Measurements from ENCODE around the gene PSMA4.
"Not testable (repeated sequence)": the region's sequence is repeated elsewhere in the genome, so short reads cannot be mapped to it uniquely, and the experiment has no call there.

Gene PSMA4

DNA sequence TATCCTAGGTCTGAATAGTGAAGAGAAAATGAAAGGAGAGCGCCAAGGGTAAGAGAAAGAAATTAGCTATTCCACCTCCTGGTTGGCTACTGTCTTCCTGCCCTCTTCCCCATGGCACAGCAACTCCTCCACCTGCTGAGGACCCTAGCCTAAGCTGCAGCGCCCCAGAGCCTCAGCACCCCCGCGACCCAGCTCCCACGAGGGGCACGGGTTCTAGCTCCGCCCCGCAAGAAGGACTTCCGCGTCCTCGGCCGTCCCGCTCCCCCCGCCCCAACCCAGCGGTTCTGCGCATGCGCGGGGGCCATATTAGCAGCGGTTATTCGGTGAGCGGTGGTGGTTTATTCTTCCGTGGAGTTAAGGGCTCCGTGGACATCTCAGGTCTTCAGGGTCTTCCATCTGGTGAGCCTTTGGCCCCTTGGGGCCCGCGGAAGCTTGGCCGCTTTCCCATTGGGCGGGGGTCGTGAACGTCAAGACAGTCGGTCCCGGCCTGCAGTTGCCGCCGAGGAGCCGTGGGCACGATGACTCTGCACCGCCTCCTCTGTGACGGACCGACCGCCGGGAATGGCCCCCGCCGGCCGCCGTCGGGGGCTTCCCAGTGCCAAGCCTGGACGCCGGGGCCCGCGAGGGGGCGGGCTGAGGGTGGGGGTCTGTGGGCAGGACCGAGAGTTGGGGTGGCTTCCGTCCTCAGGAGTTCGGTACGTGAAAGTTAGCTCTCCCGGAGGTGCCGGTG is at the start of gene PSMA4:
PSMA4 (plus strand) TSS at position 304 of the 730 bp plus-strand sequence. CDS start 1,484 bp downstream, outside the sequence.
- peak; percentile 98 for DNase-seq (ENCODE audit: low spot score)

DNA sequence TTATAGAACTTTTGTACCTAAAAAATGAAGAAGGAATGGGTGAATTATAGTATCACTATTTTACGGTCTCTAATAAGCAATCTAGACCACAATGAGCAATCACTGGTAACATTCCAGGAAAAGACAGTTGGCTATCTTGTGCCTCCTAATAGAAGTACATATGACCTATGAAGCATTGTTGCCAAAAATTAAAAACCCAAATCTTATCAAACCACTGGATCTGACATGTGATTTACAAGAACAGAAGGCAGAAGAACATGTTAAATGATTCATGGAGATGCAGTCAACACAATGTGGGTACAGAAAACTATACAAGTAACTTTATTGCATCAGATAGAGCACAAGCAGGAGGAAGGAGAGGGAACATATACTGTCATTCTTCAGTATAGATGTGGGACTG is 47.4 kb upstream of the PSMA4 start:
- no peak for DNase-seq (ENCODE audit: low spot score)

DNA sequence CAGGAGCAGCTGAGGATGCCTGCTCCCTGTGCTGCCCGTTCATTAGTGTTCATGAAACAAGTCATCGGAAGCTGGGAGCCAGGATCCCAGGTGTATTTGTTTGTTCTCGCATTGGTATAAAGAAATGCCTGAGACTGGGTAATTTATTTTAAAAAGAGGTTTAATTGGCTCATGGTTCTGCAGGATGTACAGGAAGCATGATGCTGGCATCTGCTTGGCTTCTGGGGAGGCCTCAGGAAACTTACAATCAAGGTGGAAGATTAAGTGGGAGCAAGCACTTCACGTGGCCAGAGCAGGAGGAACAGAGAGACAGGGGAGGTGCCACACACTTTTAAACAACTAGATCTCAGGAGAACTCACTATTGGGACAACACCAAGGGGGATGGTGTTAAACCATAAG is 38.4 kb upstream of the PSMA4 start:
- no peak for DNase-seq (ENCODE audit: low spot score)

DNA sequence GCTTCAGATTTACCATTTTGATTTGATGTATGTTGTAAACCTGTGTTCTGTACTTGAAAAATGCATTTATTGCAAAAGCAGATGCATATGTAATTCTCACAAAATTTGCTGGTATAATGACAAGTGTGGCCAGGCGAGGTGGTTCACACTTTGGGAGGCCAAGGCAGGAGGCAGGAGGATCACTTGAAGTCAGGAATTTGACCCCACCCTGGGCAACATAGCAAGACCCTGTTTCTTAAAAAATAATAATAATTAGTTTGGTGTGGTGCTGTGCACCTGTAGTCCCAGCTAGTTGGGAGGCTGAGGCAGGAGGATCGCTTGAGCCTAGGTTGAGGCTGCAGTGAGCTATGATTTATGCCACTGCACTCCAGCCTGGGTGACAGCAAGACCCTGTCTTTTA is 37.6 kb upstream of the PSMA4 start:
- DNase-seq (ENCODE audit: low spot score): no peak

DNA sequence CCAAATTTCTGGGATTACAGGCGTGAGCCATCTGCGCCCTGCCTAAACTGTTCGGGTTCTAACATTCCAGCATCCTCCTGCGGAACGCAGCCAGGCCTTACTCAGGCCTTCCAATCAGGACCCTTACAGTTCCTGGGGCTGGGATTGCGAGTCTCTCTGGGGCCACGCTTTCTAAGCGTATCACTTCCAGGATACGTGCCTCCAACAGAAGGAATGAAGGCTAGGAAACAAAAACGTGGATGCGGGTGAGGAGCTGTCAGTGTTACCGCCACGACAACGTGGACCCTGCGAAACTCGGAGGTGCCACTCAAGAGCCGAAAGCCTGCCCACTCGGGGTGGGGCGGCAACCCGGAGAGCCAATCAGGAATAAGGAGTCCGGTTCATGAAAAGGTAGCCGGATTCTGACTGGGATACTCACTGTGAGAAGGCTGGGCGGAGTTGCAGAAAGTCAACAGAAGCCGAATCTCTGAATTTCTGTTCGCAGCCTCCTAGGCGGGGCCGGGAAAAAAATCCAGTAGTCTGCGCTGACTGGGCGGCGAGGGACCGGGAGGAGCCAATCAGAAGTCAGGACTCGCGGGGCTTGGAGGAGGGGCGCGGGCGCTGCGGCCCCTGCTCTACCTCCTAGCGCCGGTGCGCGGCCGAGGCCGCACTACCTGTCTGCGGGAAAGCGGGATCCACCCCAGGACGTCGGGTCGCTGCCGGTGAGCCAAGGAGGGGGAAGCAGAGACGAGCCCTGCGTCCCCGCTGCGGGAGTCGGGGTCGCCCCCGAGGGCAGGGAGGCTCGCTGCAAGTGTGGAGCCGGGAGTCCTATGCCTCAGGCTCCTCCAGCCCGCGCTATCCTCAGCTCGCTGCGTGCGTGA is 33.0 kb upstream of the PSMA4 start, which contains the start of gene HYKK:
HYKK (plus strand) TSS at position 607 of the 860 bp plus-strand sequence. CDS start 5,512 bp downstream, outside the sequence.
- DNase-seq (ENCODE audit: low spot score): peak; percentile 99

DNA sequence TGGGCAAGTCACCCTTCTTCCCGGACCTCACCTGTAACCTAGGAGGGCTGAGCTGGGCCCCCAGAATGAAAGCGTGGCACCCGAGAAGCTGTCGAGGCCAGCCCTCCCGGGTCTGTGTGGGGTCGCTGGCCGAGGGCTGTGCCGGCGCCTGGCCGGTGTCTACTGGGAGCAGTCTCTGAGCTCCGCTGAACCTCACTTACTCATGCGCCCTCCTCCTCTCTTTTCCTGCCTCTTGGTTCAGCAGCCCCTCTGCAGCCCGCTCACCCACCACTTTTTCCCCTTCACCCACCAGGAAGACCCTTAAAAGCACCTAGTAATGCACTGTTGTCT is 32.4 kb upstream of the PSMA4 start:
- no peak for DNase-seq (ENCODE audit: low spot score)

DNA sequence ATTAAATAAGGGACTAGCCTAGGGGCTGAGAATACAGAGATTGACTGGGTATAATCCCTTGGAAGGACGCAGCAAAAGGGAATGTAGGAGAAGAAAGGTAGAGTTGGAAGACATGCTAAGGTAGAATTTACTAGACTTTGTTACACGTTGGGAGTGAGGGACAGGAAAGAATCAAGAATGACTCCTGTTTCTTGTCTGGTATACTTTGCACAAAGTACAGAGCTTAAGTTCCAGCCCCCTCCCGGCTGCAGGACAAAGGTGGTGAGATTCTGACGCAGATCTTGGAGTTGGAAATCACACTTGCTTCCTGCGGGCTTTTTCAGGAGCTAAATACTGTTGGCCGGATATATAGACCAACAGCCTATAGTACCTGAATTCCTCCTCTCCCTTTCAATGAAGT is 32.0 kb upstream of the PSMA4 start:
- DNase-seq (ENCODE audit: low spot score): no peak

DNA sequence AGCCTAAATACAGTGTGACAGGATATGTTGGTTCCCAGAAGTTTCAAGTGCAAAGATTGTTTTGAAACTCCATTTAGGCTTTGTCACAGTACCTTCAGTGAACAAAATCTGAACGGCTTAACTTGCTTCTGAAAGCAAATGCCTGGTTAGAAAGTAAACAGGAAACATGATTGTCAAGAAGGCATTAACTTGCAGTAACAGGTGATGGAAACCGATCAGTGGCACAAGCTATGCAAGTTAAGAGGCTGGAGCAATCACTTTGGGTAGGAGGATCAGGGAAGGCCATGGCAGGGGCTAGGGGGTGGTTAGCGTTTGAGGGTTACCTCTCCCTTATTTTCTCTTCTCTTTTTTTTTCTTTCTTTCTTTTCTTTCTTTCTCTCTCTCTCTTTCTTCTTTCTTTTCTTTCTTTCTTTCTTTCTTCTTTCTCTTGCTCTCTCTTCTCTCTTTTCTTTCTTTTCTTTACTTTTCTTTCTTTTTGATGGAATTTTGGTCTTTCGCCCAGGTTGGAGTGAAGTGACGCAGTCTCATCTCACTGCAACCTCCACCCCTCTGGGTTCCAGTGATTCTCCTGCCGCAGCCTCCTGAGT is 30.4 kb upstream of the PSMA4 start:
- no peak for DNase-seq (ENCODE audit: low spot score)

DNA sequence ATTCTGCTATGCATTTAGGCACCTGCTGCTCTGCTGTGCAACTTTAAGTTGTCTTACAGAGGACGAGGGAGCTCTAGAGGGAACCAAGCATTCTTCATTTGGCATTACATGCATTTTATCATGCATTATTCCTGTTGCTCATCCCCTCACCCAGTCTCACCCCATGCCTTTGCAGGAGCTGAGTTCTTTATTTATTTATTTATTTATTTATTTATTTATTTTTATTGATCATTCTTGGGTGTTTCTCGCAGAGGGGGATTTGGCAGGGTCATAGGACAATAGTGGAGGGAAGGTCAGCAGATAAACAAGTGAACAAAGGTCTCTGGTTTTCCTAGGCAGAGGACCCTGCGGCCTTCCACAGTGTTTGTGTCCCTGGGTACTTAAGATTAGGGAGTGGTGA is 20.2 kb upstream of the PSMA4 start:
- DNase-seq (ENCODE audit: low spot score): not testable (repeated sequence)

DNA sequence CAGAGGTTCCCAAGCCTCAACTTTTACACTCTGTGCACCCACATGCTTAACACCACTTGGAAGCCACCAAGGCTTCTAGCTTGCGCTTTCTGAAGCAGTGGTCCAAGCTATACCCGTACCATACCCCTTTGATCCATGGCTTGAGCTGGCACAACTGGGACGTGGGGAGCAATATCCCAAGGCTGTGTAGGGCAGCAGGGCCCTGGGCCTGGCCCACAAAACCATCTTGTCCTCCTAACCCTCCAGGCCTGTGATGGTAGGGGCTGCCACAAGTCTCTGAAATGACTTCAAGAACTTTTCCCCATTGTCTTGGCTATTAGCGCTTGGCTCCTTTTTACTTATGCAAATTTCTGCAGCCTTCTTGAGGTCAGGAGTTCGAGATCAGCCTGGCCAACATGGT is 16.0 kb upstream of the PSMA4 start:
- DNase-seq (ENCODE audit: low spot score): no peak

DNA sequence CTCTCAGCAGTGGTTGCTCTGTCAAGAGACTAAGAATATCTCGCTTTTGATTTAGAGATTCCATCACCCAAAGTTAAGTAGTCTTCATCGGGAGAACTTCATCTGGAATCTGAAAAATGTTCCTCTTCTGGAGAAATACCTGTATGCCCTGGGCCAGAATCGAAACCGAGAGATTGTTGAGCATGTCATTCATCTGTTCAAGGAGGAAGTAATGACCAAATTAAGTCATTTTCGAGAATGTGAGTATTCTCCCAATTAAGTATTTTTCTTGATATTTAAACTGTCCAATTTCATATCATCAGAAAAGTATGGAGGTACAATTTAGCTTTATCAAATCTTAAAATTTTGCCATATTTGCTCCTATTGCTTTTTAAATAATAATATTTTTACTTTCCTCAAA is 12.9 kb upstream of the PSMA4 start:
- DNase-seq (ENCODE audit: low spot score): no peak

DNA sequence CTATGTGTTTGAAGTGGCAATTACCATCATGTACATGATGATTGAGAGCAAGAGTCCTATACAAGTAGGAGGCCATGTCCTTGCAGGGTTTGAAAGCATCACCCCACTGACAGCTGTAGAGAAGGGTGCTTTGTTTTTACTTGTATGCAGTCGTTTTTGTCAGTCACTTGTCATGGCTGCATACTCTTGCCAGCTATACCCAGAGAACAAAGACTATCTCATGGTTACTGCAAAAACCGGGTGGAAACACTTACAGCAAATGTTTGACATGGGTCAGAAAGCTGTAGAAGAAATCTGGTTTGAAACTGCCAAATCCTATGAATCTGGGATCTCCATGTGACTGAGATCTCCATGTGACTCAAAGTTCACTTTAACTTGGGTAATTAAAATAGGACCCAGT is 6.9 kb upstream of the PSMA4 start:
- DNase-seq (ENCODE audit: low spot score): no peak

DNA sequence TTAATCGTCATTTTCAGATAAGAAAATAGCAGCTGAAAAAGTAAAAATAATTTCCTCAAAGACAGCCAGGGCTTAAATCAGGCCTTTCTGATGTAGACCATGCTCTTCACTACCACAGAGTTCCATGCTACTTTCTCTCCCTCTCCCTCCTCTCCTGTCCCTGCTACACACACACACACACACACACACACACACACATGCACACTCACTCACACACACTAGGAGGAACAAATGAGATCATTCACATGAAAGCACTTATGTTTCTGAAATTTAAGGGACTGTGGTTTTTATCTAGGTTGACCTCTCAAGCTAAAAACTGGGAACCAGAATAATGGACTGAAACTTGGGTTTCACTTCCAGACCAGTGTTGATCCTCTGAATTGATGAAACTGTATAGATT is 4.1 kb upstream of the PSMA4 start:
- DNase-seq (ENCODE audit: low spot score): no peak

DNA sequence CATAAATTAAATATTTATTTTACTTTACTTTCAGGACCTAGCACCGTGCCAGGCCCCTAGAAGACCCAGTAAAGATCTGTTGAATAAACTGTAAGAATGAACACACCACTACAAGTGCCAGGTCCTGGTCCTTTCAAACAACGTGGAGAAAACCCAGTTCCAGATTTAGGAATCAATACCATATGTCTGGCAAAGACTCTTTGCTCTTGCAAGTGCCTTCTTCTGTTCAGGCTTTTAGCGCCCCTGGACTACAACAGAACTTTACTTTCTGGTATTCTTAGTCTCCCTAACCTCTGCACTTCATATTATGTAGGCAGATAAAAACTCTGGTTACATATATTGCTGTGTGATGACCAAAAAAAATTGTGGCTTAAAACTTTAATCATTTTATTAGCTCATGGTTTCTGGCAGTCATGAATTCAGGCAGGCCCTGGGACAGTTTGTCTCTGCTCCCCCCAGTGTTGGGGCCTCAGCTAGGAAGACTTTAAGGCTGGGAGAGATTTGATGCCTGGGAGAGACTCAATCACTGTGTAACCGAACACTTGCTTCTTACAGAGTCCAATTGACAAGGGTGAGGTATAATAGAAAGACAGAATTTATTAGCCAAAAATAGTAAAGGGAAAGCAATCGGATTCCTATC is 2.9 kb upstream of the PSMA4 start:
- no peak for DNase-seq (ENCODE audit: low spot score)

DNA sequence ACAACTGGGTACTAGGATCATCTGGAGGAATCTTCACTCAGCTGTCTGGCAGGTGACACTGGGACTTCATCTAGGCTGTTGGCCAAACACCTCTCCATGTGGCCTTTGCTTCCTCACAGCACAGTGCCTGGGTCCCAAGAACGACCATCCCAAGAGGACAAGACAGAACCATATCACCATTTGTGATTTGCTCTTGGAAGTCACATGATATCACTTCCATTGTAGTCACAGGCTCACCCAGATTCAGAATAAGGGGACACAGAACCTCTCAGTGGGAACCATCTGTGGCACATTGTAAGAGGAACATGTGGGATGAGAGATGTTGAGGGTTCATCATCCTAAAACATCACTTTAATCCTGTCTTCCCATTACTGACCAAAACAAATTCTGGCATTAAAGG is 1.9 kb upstream of the PSMA4 start:
- DNase-seq (ENCODE audit: low spot score): no peak

DNA sequence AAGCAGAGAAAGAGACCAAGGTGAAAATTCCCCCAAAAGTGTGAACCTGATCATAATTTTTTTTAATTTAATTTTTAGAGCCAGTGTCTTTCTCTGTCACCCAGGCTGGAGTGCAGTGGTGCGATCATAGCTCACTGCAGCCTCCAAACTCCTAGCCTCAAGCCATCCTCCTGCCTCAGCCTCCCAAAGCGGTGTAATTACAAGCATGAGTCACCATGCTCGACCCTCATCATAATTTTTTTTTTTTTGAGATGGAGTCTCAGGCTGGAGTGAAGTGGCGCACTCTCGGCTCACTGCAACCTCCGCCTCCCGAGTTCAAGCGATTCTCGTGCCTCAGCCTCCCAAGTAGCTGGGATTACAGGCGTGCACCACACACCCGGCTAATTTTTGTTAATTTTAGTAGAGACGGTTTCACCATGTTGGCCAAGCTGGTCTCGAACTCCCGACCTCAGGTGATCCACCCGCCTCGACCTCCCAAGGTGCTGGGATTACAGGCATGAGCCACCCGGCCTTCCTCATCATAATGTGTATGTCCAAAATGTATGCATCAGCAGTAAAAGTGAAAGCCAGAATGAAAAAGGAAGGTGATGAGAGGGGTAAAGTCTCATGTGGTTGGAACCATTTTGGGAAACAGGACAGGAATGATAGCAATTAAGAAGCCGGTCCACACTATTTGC is 642 bp upstream of the PSMA4 start:
- DNase-seq (ENCODE audit: low spot score): not testable (repeated sequence)

DNA sequence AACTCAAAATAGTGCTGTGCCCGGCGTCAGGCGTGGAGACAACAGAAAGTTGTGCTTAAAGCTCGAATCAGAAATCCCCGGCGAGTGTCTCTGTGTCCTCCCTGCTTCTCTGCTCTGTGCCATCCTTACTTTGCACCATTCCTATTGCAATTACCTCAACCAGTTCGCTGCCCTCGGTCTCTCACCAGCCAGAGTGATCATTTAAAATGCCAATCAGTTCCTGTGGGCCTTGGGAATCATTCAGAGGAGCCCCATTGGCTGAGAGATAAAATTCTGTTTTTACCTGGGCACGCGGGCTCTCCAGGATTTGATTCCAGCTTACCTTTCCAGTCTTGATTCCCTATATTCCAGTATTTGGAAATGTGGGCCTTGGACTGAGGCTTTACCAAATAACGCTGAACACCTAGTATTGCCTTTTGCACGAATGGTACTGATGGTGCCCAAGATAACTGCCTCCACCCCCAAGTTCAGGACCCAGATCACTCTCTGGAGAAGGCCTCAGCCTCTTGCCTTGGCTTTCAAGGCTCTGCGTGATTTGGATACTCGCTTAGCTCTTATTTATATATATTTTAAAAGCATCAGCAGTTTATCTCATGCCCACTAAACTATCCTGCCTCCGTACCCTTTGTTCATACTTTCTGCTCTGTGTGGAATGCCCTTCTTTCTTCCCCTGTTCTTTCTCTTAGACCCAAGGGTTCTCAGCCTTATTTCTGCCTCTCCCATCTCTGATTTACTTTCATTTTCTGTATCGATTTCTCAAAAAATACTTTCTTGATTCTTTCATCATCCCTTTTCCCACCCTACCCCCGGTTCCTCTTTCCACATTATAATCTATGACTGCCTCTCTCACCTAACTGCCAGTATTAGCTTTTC is 863 bp downstream of the PSMA4 start:
- DNase-seq (ENCODE audit: low spot score): no peak

DNA sequence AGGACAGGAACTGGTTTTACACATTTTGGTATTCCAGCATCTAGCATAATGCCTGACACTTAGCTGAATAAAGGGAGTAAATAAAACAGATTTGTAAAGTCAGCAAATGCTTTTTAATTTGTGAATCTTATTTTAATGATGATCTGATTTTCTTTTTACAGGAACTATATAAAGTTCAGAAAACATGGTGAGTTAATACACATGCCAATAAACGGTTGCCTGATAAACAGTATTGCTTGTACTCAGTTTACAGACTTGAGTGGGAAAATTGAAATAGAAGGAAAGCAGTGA is 1.4 kb downstream of the PSMA4 start:
- DNase-seq (ENCODE audit: low spot score): no peak

DNA sequence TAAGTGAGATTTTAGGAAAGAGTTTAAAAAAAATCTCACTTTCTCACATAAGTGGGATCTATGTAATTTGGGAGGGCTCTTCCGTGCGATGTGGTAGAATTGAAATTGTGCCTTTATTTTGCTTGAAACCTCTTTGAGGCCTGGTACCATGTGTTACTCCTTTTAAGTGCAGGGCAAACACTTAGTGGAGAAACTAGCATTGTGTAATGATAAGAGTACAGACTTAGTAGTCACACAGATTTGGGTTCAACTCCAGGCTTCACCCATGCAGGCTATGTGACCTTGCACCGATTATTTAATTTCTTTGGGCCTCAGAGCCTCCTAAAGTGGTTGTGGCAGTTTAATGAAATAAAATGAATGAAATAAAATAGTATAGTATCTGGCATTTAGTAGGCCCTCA is 2.4 kb downstream of the PSMA4 start:
- DNase-seq (ENCODE audit: low spot score): no peak

DNA sequence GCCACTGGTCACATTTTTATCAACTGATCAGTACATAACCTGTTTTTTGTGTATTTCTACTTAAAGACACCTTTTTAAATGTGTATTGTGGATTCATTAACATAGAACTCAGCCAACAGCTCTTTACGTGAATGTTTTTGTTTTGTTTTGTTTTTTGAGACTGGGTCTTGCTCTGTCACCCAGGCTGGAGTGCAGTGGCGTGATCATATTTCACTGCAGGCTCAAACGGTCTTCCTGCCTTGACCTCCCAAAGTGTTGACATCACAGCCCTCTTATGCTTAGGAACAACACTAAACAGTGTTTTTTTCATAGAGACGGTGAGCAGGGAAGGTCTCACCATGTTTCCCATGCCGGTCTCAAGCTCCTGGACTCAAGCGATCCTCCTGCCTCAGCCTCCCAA is 9.9 kb downstream of the PSMA4 start:
- no peak for DNase-seq (ENCODE audit: low spot score)

DNA sequence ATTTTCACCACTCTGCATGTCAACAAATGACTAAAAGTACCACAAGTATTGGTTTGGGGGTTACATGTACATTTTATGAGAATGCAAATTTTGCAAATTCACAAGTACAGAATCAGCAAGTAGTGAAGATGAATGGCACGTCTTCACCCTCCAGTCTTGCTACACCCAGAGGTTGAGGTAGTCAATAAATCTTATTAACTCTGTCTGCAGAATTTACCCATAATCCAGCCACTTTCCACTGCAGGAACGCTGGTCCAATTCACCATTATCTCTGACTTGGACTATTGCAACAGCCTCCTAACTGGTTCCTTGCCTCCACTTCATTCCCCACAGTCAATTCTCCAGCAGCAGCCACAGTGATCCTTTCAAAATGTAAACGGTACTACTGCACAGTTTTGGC is 10.6 kb downstream of the PSMA4 start:
- no peak for DNase-seq (ENCODE audit: low spot score)

Measured in AG08395 (cell line).